HG03175 (cell line): ENCODE measurements around the gene TBC1D28.
A peak's percentile ranks its signal among the peaks of the same experiment; 100 is the strongest.
"Not testable (repeated sequence)": the region's sequence is repeated elsewhere in the genome, so short reads cannot be mapped to it uniquely, and the experiment has no call there.

Source experiments
- ATAC-seq: cut with Tn5 transposase; IDR thresholded peaks from one replicate; pipeline ENCODE4 v1.9.1; 2021; ENCODE audit warnings: mild to moderate bottlenecking, moderate library complexity; ENCODE audit not compliant: unreplicated experiment

TBC1D28 gene

GRCh38 chr17:18644291-18644690 is at the start of gene TBC1D28:
Gene TBC1D28 (minus strand): TSS chr17:18644391. CDS start chr17:18641352, 3,039 bp downstream.
- ATAC-seq = not testable (repeated sequence)

GRCh38 chr17:18682668-18683067 is 38.5 kb upstream of the TBC1D28 start:
- ATAC-seq = not testable (repeated sequence)

GRCh38 chr17:18681767-18682571 is 37.8 kb upstream of the TBC1D28 start, which contains the start of gene FOXO3B:
Gene FOXO3B (minus strand): TSS chr17:18682314. CDS start chr17:18681651, 663 bp downstream.
- peak; percentile 81 for ATAC-seq

- not testable (repeated sequence) for ATAC-seq
These were observed 33.2 kb upstream of the TBC1D28 start for GRCh38 chr17:18677381-18677780.

- ATAC-seq = not testable (repeated sequence)
These were observed 32.7 kb upstream of the TBC1D28 start for GRCh38 chr17:18676928-18677327.

- not testable (repeated sequence) for ATAC-seq
These were observed 28.4 kb upstream of the TBC1D28 start for GRCh38 chr17:18672395-18673227.

GRCh38 chr17:18668625-18669024 is 24.4 kb upstream of the TBC1D28 start:
- ATAC-seq = not testable (repeated sequence)

- ATAC-seq = not testable (repeated sequence)
These were observed 23.3 kb upstream of the TBC1D28 start for GRCh38 chr17:18667535-18667934.

- not testable (repeated sequence) for ATAC-seq
These were observed 22.1 kb upstream of the TBC1D28 start for GRCh38 chr17:18666326-18666725.

GRCh38 chr17:18661924-18662624 is 17.9 kb upstream of the TBC1D28 start:
- ATAC-seq = not testable (repeated sequence)

- not testable (repeated sequence) for ATAC-seq
These were observed 5.9 kb upstream of the TBC1D28 start for GRCh38 chr17:18650094-18650493.

- ATAC-seq = not testable (repeated sequence)
These were observed 1.1 kb downstream of the TBC1D28 start for GRCh38 chr17:18643124-18643523.

- ATAC-seq = not testable (repeated sequence)
These were observed 5.8 kb downstream of the TBC1D28 start for GRCh38 chr17:18638357-18638756.

- ATAC-seq = not testable (repeated sequence)
These were observed 8.0 kb downstream of the TBC1D28 start for GRCh38 chr17:18636237-18636636.

GRCh38 chr17:18635773-18636172 is 8.4 kb downstream of the TBC1D28 start:
- not testable (repeated sequence) for ATAC-seq

GRCh38 chr17:18634550-18635263 is 9.5 kb downstream of the TBC1D28 start:
- not testable (repeated sequence) for ATAC-seq

- no peak for ATAC-seq
These were observed 17.9 kb downstream of the TBC1D28 start for GRCh38 chr17:18626152-18626870.

GRCh38 chr17:18625509-18626104 is 18.6 kb downstream of the TBC1D28 start:
- peak; percentile 79 for ATAC-seq

- peak; percentile 16 for ATAC-seq
These were observed 19.2 kb downstream of the TBC1D28 start for GRCh38 chr17:18624862-18625501.
